Spleen (tissue), 11 donors: ENCODE measurements around the gene USP37. TPM values are rescaled to one million over a fixed set of nuclear protein-coding genes. Genes with fewer than 3 reads are reported as not detected.
"Not testable (repeated sequence)": the region's sequence is repeated elsewhere in the genome, so short reads cannot be mapped to it uniquely, and the experiment has no call there.

Experiments used
- DNase-seq: peaks from one replicate; pipeline ENCODE4 v3.0.0-alpha.2; 2020
- H3K27ac ChIP-seq, 8 donors: fragments of 200-600 bp; sonication (generic) in 7 of 8; 1 replicate in 4 of 8; 2 replicates in 4 of 8; pipeline versions ENCODE4 v1.5.0 to v1.8.0; 2016 to 2021; ENCODE audit warnings: inconsistent platforms in 4 of 8, mild to moderate bottlenecking in 4 of 8, moderate library complexity in 1 of 8
- H3K27me3 ChIP-seq, 7 donors: fragments of 200-600 bp; sonication (generic) in 6 of 7; replicated peaks in 1 of 7; 1 replicate in 4 of 7; 2 replicates in 3 of 7; pipeline versions ENCODE4 v1.5.0 to v1.8.0; 2016 to 2021; ENCODE audit warnings: inconsistent platforms in 3 of 7, mild to moderate bottlenecking in 1 of 7
- H3K36me3 ChIP-seq, 6 donors: fragments of 200-600 bp; sonication (generic) in 5 of 6; 1 replicate in 4 of 6; 2 replicates in 2 of 6; pipeline versions ENCODE4 v1.5.0 to v1.8.0; 2016 to 2021; ENCODE audit warnings: inconsistent platforms in 2 of 6
- H3K4me1 ChIP-seq, 6 donors: fragments of 200-600 bp; sonication (generic) in 5 of 6; 1 replicate in 3 of 6; 2 replicates in 3 of 6; pipeline versions ENCODE4 v1.5.0 to v1.8.0; 2016 to 2021; ENCODE audit warnings: inconsistent platforms in 3 of 6
- H3K4me3 ChIP-seq, 8 donors: fragments of 200-600 bp; sonication (generic) in 7 of 8; 1 replicate in 4 of 8; 2 replicates in 4 of 8; pipeline versions ENCODE4 v1.5.0 to v1.8.0; 2016 to 2021; ENCODE audit warnings: inconsistent platforms in 4 of 8, mild to moderate bottlenecking in 4 of 8, moderate library complexity in 2 of 8
- H3K9me3 ChIP-seq, 8 donors: fragments of 200-600 bp; sonication (generic) in 7 of 8; 1 replicate in 4 of 8; 2 replicates in 4 of 8; pipeline versions ENCODE4 v1.5.0 to v1.8.0; 2016 to 2021; ENCODE audit warnings: inconsistent platforms in 4 of 8
- CTCF ChIP-seq, 11 experiments: fragments of 200-600 bp in 7 of 11; fragments of 450-650 bp in 4 of 11; sonication (generic) in 4 of 11; IDR thresholded peaks in 8 of 11; conservative IDR thresholded peaks in 3 of 11; 1 replicate in 7 of 11; 2 replicates in 4 of 11; pipeline versions ENCODE4 v1.4.0 to v1.8.0; 2016 to 2021; ENCODE audit warnings: antibody characterized with exemption in 11 of 11, inconsistent platforms in 4 of 11, mild to moderate bottlenecking in 1 of 11
- POLR2A ChIP-seq, 3 donors: fragments of 450-650 bp; IDR thresholded peaks; one replicate each; pipeline ENCODE4 v1.5.1; 2017; ENCODE audit warnings: antibody characterized with exemption in 3 of 3, mild to moderate bottlenecking in 1 of 3
- POLR2AphosphoS5 ChIP-seq, 3 donors: sonication (generic); formaldehyde crosslinking; IDR thresholded peaks; one replicate each; pipeline ENCODE4 v1.5.1; 2017; ENCODE audit warnings: antibody characterized with exemption in 3 of 3
- WGBS, 5 donors: extraction: QIAGEN DNeasy Blood & Tissue Kit in 3 of 5; methylation state at CpG; one replicate each; pipeline versions ENCODE4 v1.1.5 to v1.1.7; 2013 to 2018; 5-methylcytosine and 5-hydroxymethylcytosine counted together
- intact Hi-C: fragments of 100-400 bp; cut with DNase I; formaldehyde crosslinking; loops from one replicate; pipeline ENCODE4 v1.15.0; 2023; ENCODE audit warnings: low total_unique reads
- polyA plus RNA-seq, 3 donors: library from polyadenylated mRNA; stranded (reverse); fragments of 200-250 nt; gene quantifications; one replicate each; pipeline ENCODE4 v1.2.1, GENCODE V29; 2013
- total RNA-seq, 7 donors: library from RNA; depleted of rRNA in 3 of 7; stranded (reverse); fragments of >200 nt in 3 of 7; fragmentation: NEBNext Ultra II Directional in 4 of 7; extraction: Animal tissue kit (Norgen Biotek cat#: 25700) in 4 of 7; gene quantifications; one replicate each; pipeline versions ENCODE4 v1.1.0 to v1.2.1, GENCODE V29; 2016 to 2021
- donor health status: healthy with polysubstance abuse.
- donor health status: DM: no; HTN: no; CAD: no; lungs with moderate emphysema.
- donor health status: DM: no; HTN: no; CAD: no.
- donor health status: Bipolar disorder and iron deficiency.
- donor health status: healthy.
- donor health status: DM: no; HTN: no; CAD: no.
- donor health status: DM: yes; HTN: yes; CAD: no.

The USP37 gene
- total and polyA plus RNA-seq, 10 donors: 1.8 to 19.2 (median 14.1) TPM

- no peak overlapping the region for H3K4me3 ChIP-seq
- no peak for TF ChIP-seq POLR2AphosphoS5 (IDR thresholded peaks at IDR 0.05)
- TF ChIP-seq POLR2A (IDR thresholded peaks at IDR 0.05): no peak
- no peak for TF ChIP-seq CTCF (IDR thresholded peaks at IDR 0.05 in 8 of 11, conservative IDR thresholded peaks at IDR 0.05 in 3 of 11)
- no peaks in the 10 kb centered on the region for H3K9me3 ChIP-seq
- no peak overlapping the region for H3K27ac ChIP-seq
- 91 to 96% (median 92%) methylated on average over 4 of the region's 4 CpGs for WGBS, 5 donors
- intact Hi-C loops: no loop called here
- no peaks in the 10 kb centered on the region for H3K27me3 ChIP-seq
- no peak for DNase-seq
- H3K4me1 ChIP-seq: peaks cover 0 to 8% (median 5%) of the 10 kb centered on the region in 6 donors
- peaks cover 0 to 96% (median 60%) of the 10 kb centered on the region in 6 donors for H3K36me3 ChIP-seq
These were observed 12.6 kb downstream of the USP37 start for GRCh38 chr2:218555527-218555926.

- peaks cover 0 to 96% (median 58%) of the 10 kb centered on the region in 6 donors for H3K36me3 ChIP-seq
- H3K27me3 ChIP-seq, H3K4me3 ChIP-seq, H3K27ac ChIP-seq, H3K4me1 ChIP-seq, DNase-seq, H3K9me3 ChIP-seq, intact Hi-C loops: not testable (repeated sequence)
- WGBS, 5 donors: 93 to 99% (median 97%) methylated on average over 3 of the region's 3 CpGs
These were observed 13.9 kb downstream of the USP37 start for GRCh38 chr2:218554225-218554624.

GRCh38 chr2:218547978-218548377 lies 20.2 kb downstream of the USP37 start:
- Histone ChIP-seq H3K9me3 (no peaks in the 10 kb centered on the region), H3K27me3 (no peaks in the 10 kb centered on the region), H3K27ac (no peak overlapping the region), H3K4me1 (no peaks in the 10 kb centered on the region), H3K4me3 (no peak overlapping the region), H3K36me3 (peaks cover 0 to 100% (median 80%) of the 10 kb centered on the region in 6 donors)
- intact Hi-C loops: no loop called here
- TF ChIP-seq POLR2AphosphoS5 (IDR thresholded peaks at IDR 0.05) (no peak), CTCF (IDR thresholded peaks at IDR 0.05 in 8 of 11, conservative IDR thresholded peaks at IDR 0.05 in 3 of 11) (no peak), POLR2A (IDR thresholded peaks at IDR 0.05) (no peak)
- DNase-seq: no peak

GRCh38 chr2:218547511-218547910 lies 20.6 kb downstream of the USP37 start:
- Histone ChIP-seq H3K27ac (no peak overlapping the region), H3K4me3 (no peak overlapping the region), H3K4me1 (no peaks in the 10 kb centered on the region), H3K27me3 (no peaks in the 10 kb centered on the region), H3K36me3 (peaks cover 0 to 100% (median 80%) of the 10 kb centered on the region in 6 donors), H3K9me3 (no peaks in the 10 kb centered on the region)
- intact Hi-C loops: no loop called here
- no peak for DNase-seq
- no peak for TF ChIP-seq CTCF (IDR thresholded peaks at IDR 0.05 in 8 of 11, conservative IDR thresholded peaks at IDR 0.05 in 3 of 11)

GRCh38 chr2:218546012-218546411 lies 22.1 kb downstream of the USP37 start:
- TF ChIP-seq CTCF (IDR thresholded peaks at IDR 0.05 in 8 of 11, conservative IDR thresholded peaks at IDR 0.05 in 3 of 11): no peak
- no peak for TF ChIP-seq POLR2A (IDR thresholded peaks at IDR 0.05)
- no peak for TF ChIP-seq POLR2AphosphoS5 (IDR thresholded peaks at IDR 0.05)
- no peak for DNase-seq
- 92 to 100% (median 98%) methylated on average over 1 of the region's 1 CpG for WGBS, 5 donors
- no peaks in the 10 kb centered on the region for H3K27me3 ChIP-seq
- no peaks in the 10 kb centered on the region for H3K9me3 ChIP-seq
- peaks cover 0 to 100% (median 80%) of the 10 kb centered on the region in 6 donors for H3K36me3 ChIP-seq
- intact Hi-C loops: no loop called here
- H3K4me3 ChIP-seq: no peak overlapping the region
- no peaks in the 10 kb centered on the region for H3K4me1 ChIP-seq
- H3K27ac ChIP-seq: no peak overlapping the region
